HG03097 (cell line): ENCODE data around the gene ZDHHC11.

Source experiments
- ATAC-seq: cut with Tn5 transposase; IDR thresholded peaks from one replicate; pipeline ENCODE4 v1.9.1; 2021; ENCODE audit not compliant: unreplicated experiment, low FRiP score

The ZDHHC11 gene

GRCh38 chr5:850511-851006, at the start of gene ZDHHC11:
Gene ZDHHC11, minus strand, starts transcription at chr5:850986. Its CDS starts 384 bp downstream, at chr5:850602.
- ATAC-seq, result no peak

GRCh38 chr5:893711-894110, 42.9 kb upstream of the ZDHHC11 start:
- no peak for ATAC-seq

GRCh38 chr5:893137-893506, 42.3 kb upstream of the ZDHHC11 start:
- peak; percentile 19 for ATAC-seq

- peak; percentile 92 for ATAC-seq
Observed at GRCh38 chr5:892394-893136, 41.8 kb upstream of the ZDHHC11 start, which contains the start of the genes BRD9 and TRIP13. Gene BRD9, minus strand, starts transcription at chr5:892801. Its CDS starts 144 bp downstream, at chr5:892657. Gene TRIP13, plus strand, starts transcription at chr5:892884. Its CDS starts 115 bp downstream, at chr5:892999.

- no peak for ATAC-seq
Observed at GRCh38 chr5:891837-892393, 41.1 kb upstream of the ZDHHC11 start.

- no peak for ATAC-seq
Observed at GRCh38 chr5:891117-891836, 40.5 kb upstream of the ZDHHC11 start.

GRCh38 chr5:889075-889710, 38.4 kb upstream of the ZDHHC11 start:
- no peak for ATAC-seq

GRCh38 chr5:888638-889035, 37.9 kb upstream of the ZDHHC11 start:
- no peak for ATAC-seq

GRCh38 chr5:887947-888637, 37.3 kb upstream of the ZDHHC11 start:
- no peak for ATAC-seq

- ATAC-seq, result no peak
Observed at GRCh38 chr5:886716-887325, 36.0 kb upstream of the ZDHHC11 start.

- no peak for ATAC-seq
Observed at GRCh38 chr5:886036-886435, 35.2 kb upstream of the ZDHHC11 start.

- no peak for ATAC-seq
Observed at GRCh38 chr5:885529-885928, 34.7 kb upstream of the ZDHHC11 start.

GRCh38 chr5:885127-885442, 34.3 kb upstream of the ZDHHC11 start:
- no peak for ATAC-seq

GRCh38 chr5:884345-885126, 33.8 kb upstream of the ZDHHC11 start:
- ATAC-seq, result no peak

GRCh38 chr5:883475-884181, 32.8 kb upstream of the ZDHHC11 start:
- ATAC-seq, result no peak

- ATAC-seq, result no peak
Observed at GRCh38 chr5:882253-883183, 31.7 kb upstream of the ZDHHC11 start.

GRCh38 chr5:881551-881935, 30.8 kb upstream of the ZDHHC11 start:
- ATAC-seq, result no peak
